Uterus (tissue), 2 donors: ENCODE data around the gene UBE2R2.
"Not testable (repeated sequence)": the region's sequence is repeated elsewhere in the genome, so short reads cannot be mapped to it uniquely, and the experiment has no call there.

Source experiments
- POLR2A ChIP-seq, 2 donors: fragments of 450-650 bp; IDR thresholded peaks; one replicate each; pipeline ENCODE4 v1.6.1; 2016; ENCODE audit warnings: antibody characterized with exemption in 2 of 2, mild to moderate bottlenecking in 1 of 2, moderate library complexity in 1 of 2
- TF ChIP-seq, protein P1 (sequence below), 4 experiments: fragments of 200-600 bp in 2 of 4; fragments of 450-650 bp in 2 of 4; sonication (generic) in 2 of 4; IDR thresholded peaks; one replicate each; pipeline ENCODE4 v1.5.1; 2016 to 2019; ENCODE audit warnings: antibody characterized with exemption in 4 of 4, mild to moderate bottlenecking in 2 of 4, moderate library complexity in 1 of 4

DNA sequence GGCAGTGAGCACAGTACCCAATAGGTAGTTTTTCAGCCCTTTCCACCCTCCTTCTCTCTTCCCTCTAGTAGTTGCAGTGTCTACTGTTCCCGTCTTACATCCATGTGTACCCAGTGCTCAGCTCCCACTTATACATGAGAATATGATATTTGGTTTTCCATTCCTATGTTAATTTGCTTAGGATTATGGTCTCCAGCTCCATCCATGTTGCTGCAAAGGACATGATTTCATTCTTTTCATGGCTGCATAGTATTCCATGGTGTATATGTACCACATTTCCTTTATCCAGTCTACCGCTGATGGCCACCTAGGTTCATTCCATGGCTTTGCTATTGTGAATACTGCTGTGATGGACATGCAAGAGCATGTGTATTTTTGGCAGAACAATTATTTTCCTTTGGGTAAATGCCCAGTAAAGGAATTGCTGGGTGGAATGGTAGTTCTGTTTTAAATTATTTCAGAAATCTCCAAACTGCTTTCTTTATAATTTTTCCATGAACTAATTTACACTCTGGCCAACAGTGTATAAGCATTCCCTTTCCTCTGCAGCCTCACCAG is 14.9 kb upstream of the UBE2R2 start:
- TF ChIP-seq, protein P1, sequence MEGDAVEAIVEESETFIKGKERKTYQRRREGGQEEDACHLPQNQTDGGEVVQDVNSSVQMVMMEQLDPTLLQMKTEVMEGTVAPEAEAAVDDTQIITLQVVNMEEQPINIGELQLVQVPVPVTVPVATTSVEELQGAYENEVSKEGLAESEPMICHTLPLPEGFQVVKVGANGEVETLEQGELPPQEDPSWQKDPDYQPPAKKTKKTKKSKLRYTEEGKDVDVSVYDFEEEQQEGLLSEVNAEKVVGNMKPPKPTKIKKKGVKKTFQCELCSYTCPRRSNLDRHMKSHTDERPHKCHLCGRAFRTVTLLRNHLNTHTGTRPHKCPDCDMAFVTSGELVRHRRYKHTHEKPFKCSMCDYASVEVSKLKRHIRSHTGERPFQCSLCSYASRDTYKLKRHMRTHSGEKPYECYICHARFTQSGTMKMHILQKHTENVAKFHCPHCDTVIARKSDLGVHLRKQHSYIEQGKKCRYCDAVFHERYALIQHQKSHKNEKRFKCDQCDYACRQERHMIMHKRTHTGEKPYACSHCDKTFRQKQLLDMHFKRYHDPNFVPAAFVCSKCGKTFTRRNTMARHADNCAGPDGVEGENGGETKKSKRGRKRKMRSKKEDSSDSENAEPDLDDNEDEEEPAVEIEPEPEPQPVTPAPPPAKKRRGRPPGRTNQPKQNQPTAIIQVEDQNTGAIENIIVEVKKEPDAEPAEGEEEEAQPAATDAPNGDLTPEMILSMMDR (IDR thresholded peaks at IDR 0.05), result not testable (repeated sequence)
- not testable (repeated sequence) for TF ChIP-seq POLR2A (IDR thresholded peaks at IDR 0.05)
